ENCODE data around the gene DIS3L2.
"Not testable (repeated sequence)": the region's sequence is repeated elsewhere in the genome, so short reads cannot be mapped to it uniquely, and the experiment has no call there.

The DIS3L2 gene

GRCh38 chr2:231935815-231936214 lies 25.7 kb upstream of the DIS3L2 start:
- H3K36me3 ChIP-seq (ENCODE audit: control insufficient read depth in 5 of 5, insufficient read depth in 5 of 5, low read length in 5 of 5) = no peaks in the 10 kb centered on the region
- H3K4me1 ChIP-seq (ENCODE audit: control insufficient read depth in 5 of 5, insufficient read depth in 5 of 5, low read length in 5 of 5) = peaks cover 3 to 14% (median 9%) of the 10 kb centered on the region in 5 donors
- peaks cover 0 to 4% (median 3%) of the 10 kb centered on the region in 5 donors for H3K27me3 ChIP-seq (ENCODE audit: control insufficient read depth in 5 of 5, insufficient read depth in 4 of 5, low read length in 5 of 5)
- H3K9me3 ChIP-seq (ENCODE audit: control insufficient read depth in 5 of 5, low read length in 5 of 5) = no peaks in the 10 kb centered on the region
- H3K9ac ChIP-seq (ENCODE audit: low read length in 5 of 5) = no peak overlapping the region
- H3K27ac ChIP-seq (ENCODE audit: low read depth, low read length) = no peak overlapping the region
- no peak overlapping the region for H3K4me3 ChIP-seq (ENCODE audit: low read depth in 1 of 5, low read length in 5 of 5)

DNA sequence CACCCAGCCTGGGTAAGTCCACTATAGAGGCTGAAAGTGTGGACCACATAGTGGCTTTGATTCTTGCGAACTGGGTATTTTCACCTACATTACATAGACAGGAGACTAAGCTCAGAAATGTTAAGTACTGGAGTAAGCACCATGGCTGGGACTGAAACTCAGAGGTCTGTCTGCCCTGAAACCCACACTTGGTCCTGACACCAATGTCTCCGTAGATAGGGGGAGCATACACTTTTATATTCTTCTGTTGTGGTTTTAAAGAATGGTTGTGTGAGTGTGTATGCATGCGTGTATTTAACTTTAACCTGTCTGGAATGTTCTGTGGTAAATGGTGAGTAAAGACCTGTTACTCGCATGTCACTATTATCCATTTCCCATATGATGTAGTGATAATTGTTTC lies 25.0 kb upstream of the DIS3L2 start:
- Histone ChIP-seq H3K4me1 (ENCODE audit: control insufficient read depth in 5 of 5, insufficient read depth in 5 of 5, low read length in 5 of 5) (peaks cover 1 to 12% (median 5%) of the 10 kb centered on the region in 5 donors), H3K36me3 (ENCODE audit: control insufficient read depth in 5 of 5, insufficient read depth in 5 of 5, low read length in 5 of 5) (no peaks in the 10 kb centered on the region), H3K9ac (ENCODE audit: low read length in 5 of 5) (no peak overlapping the region), H3K27me3 (ENCODE audit: control insufficient read depth in 5 of 5, insufficient read depth in 4 of 5, low read length in 5 of 5) (peaks cover 0 to 4% (median 4%) of the 10 kb centered on the region in 5 donors), H3K9me3 (ENCODE audit: control insufficient read depth in 5 of 5, low read length in 5 of 5) (no peaks in the 10 kb centered on the region), H3K4me3 (ENCODE audit: low read depth in 1 of 5, low read length in 5 of 5) (no peak overlapping the region), H3K27ac (ENCODE audit: low read depth, low read length) (no peak overlapping the region)

DNA sequence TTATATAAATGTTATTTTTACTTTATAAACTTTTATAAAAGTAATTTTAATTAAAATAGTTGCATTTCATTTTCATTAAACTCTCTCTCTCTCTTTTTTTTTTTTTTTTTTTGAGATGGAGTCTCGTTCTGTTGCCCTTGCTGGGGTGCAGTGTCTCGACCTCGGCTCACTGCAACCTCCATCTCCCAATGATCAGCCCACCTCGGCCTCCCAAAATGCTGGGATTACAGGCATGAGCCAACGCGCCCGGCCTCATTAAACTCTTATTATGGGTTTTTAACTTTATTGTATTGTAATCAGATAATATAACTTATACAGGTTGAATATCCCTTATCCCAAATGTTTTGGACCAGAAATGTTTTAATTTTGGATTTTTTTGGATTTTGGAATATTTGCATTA lies 24.5 kb upstream of the DIS3L2 start:
- Histone ChIP-seq H3K9me3 (ENCODE audit: control insufficient read depth in 5 of 5, low read length in 5 of 5) (no peaks in the 10 kb centered on the region), H3K4me1 (ENCODE audit: control insufficient read depth in 5 of 5, insufficient read depth in 5 of 5, low read length in 5 of 5) (peaks cover 0 to 12% (median 5%) of the 10 kb centered on the region in 5 donors), H3K27me3 (ENCODE audit: control insufficient read depth in 5 of 5, insufficient read depth in 4 of 5, low read length in 5 of 5) (peaks cover 0 to 4% (median 4%) of the 10 kb centered on the region in 5 donors), H3K9ac (ENCODE audit: low read length in 5 of 5) (no peak overlapping the region), H3K36me3 (ENCODE audit: control insufficient read depth in 5 of 5, insufficient read depth in 5 of 5, low read length in 5 of 5) (no peaks in the 10 kb centered on the region), H3K4me3 (ENCODE audit: low read depth in 1 of 5, low read length in 5 of 5) (no peak overlapping the region), H3K27ac (ENCODE audit: low read depth, low read length) (no peak overlapping the region)

DNA sequence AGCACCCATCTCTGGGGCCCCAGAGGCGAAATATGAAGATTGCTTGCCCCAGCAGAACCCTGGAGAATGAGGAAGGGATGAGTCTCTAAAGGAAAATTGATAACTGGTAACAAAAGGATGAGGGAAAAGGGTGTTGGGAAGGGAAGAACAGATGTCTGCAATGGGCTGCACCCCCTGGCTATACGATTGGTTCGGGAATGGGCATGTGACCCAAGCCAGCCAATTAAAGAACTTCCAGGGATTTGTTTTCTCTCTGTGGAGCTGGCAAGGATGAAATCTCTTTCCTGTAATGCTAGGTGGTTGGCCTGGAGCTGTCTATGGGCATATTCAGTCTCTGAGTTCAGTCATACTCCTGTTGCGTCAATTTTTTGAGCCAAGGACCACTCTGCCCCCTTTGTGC lies 22.5 kb upstream of the DIS3L2 start:
- Histone ChIP-seq H3K36me3 (ENCODE audit: control insufficient read depth in 5 of 5, insufficient read depth in 5 of 5, low read length in 5 of 5) (no peaks in the 10 kb centered on the region), H3K27me3 (ENCODE audit: control insufficient read depth in 5 of 5, insufficient read depth in 4 of 5, low read length in 5 of 5) (peaks cover 0 to 4% (median 2%) of the 10 kb centered on the region in 5 donors), H3K27ac (ENCODE audit: low read depth, low read length) (no peak overlapping the region), H3K4me3 (ENCODE audit: low read depth in 1 of 5, low read length in 5 of 5) (no peak overlapping the region), H3K9me3 (ENCODE audit: control insufficient read depth in 5 of 5, low read length in 5 of 5) (no peaks in the 10 kb centered on the region), H3K4me1 (ENCODE audit: control insufficient read depth in 5 of 5, insufficient read depth in 5 of 5, low read length in 5 of 5) (peaks cover 0 to 9% (median 3%) of the 10 kb centered on the region in 5 donors), H3K9ac (ENCODE audit: low read length in 5 of 5) (no peak overlapping the region)

GRCh38 chr2:231940795-231941194 lies 20.7 kb upstream of the DIS3L2 start:
- Histone ChIP-seq H3K27me3 (ENCODE audit: control insufficient read depth in 5 of 5, insufficient read depth in 4 of 5, low read length in 5 of 5) (peaks cover 0 to 4% (median 2%) of the 10 kb centered on the region in 5 donors), H3K9me3 (ENCODE audit: control insufficient read depth in 5 of 5, low read length in 5 of 5) (no peaks in the 10 kb centered on the region), H3K4me1 (ENCODE audit: control insufficient read depth in 5 of 5, insufficient read depth in 5 of 5, low read length in 5 of 5) (peaks cover 0 to 7% (median 0%) of the 10 kb centered on the region in 5 donors)

DNA sequence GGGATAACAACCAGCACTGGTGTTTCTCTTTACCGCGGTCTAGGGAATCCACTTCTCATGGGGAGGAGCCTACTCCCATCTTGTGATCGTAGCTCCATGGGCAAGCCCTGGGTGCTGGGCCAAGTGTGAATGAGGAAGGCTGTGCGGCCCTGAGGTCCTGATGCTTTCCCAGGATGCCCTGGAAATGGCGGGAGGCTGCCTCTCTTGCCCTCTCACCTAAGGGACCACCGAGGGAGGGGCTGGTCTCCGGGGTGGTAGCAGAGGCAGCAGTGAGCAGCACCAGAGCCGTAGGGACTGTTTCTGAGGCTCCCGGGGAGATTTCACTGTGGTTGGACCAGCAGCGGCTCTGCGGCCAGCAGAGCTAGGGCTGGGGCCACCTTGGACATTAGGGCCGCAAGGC lies 19.8 kb upstream of the DIS3L2 start:
- Histone ChIP-seq H3K4me1 (ENCODE audit: control insufficient read depth in 5 of 5, insufficient read depth in 5 of 5, low read length in 5 of 5) (peaks cover 0 to 7% (median 0%) of the 10 kb centered on the region in 5 donors), H3K9ac (ENCODE audit: low read length in 5 of 5) (no peak overlapping the region), H3K4me3 (ENCODE audit: low read depth in 1 of 5, low read length in 5 of 5) (no peak overlapping the region)

More at GRCh38 chr2:231940795-231941194, 20.7 kb upstream of the DIS3L2 start:
- Histone ChIP-seq H3K4me3 (ENCODE audit: low read depth in 1 of 5, low read length in 5 of 5) (no peak overlapping the region), H3K27ac (ENCODE audit: low read depth, low read length) (no peak overlapping the region), H3K36me3 (ENCODE audit: control insufficient read depth in 5 of 5, insufficient read depth in 5 of 5, low read length in 5 of 5) (no peaks in the 10 kb centered on the region), H3K9ac (ENCODE audit: low read length in 5 of 5) (no peak overlapping the region)

GRCh38 chr2:231942180-231942579 lies 19.3 kb upstream of the DIS3L2 start:
- H3K36me3 ChIP-seq (ENCODE audit: control insufficient read depth in 5 of 5, insufficient read depth in 5 of 5, low read length in 5 of 5) = no peaks in the 10 kb centered on the region
- peaks cover 0 to 7% (median 0%) of the 10 kb centered on the region in 5 donors for H3K4me1 ChIP-seq (ENCODE audit: control insufficient read depth in 5 of 5, insufficient read depth in 5 of 5, low read length in 5 of 5)
- no peaks in the 10 kb centered on the region for H3K9me3 ChIP-seq (ENCODE audit: control insufficient read depth in 5 of 5, low read length in 5 of 5)
- H3K27me3 ChIP-seq (ENCODE audit: control insufficient read depth in 5 of 5, insufficient read depth in 4 of 5, low read length in 5 of 5) = peaks cover 0 to 4% (median 2%) of the 10 kb centered on the region in 5 donors
- H3K4me3 ChIP-seq (ENCODE audit: low read depth in 1 of 5, low read length in 5 of 5) = no peak overlapping the region
- no peak overlapping the region for H3K9ac ChIP-seq (ENCODE audit: low read length in 5 of 5)
- no peak overlapping the region for H3K27ac ChIP-seq (ENCODE audit: low read depth, low read length)

More for the DNA sequence above, 19.8 kb upstream of the DIS3L2 start:
- Histone ChIP-seq H3K36me3 (ENCODE audit: control insufficient read depth in 5 of 5, insufficient read depth in 5 of 5, low read length in 5 of 5) (no peaks in the 10 kb centered on the region), H3K27me3 (ENCODE audit: control insufficient read depth in 5 of 5, insufficient read depth in 4 of 5, low read length in 5 of 5) (peaks cover 0 to 4% (median 2%) of the 10 kb centered on the region in 5 donors), H3K9me3 (ENCODE audit: control insufficient read depth in 5 of 5, low read length in 5 of 5) (no peaks in the 10 kb centered on the region), H3K27ac (ENCODE audit: low read depth, low read length) (no peak overlapping the region)

GRCh38 chr2:231946241-231946814 lies 15.2 kb upstream of the DIS3L2 start:
- Histone ChIP-seq H3K27me3 (ENCODE audit: control insufficient read depth in 5 of 5, insufficient read depth in 4 of 5, low read length in 5 of 5) (peaks cover 0 to 3% (median 0%) of the 10 kb centered on the region in 5 donors), H3K9ac (ENCODE audit: low read length in 5 of 5) (no peak overlapping the region), H3K4me1 (ENCODE audit: control insufficient read depth in 5 of 5, insufficient read depth in 5 of 5, low read length in 5 of 5) (no peaks in the 10 kb centered on the region)

DNA sequence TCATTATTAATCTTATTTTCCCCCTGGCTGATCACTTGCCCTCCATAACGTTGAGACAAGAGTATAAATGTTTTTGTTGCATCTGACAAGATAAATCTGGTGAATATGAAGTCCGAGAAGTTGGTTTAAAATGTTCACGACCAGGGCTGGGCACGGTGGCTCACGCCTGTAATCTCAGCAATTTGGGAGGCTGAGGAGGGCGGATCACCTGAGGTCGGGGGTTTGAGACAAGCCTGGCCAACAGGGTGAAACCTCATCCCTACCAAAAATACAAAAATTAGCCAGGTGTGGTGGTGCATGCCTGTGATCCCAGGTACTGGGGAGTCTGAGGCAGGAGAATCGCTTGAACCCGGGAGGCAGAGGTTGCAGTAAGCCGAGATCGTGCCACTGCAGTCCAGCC lies 14.4 kb upstream of the DIS3L2 start:
- not testable (repeated sequence) for H3K27me3 ChIP-seq (ENCODE audit: control insufficient read depth in 5 of 5, insufficient read depth in 4 of 5, low read length in 5 of 5); H3K4me1 ChIP-seq (ENCODE audit: control insufficient read depth in 5 of 5, insufficient read depth in 5 of 5, low read length in 5 of 5); H3K4me3 ChIP-seq (ENCODE audit: low read depth in 1 of 5, low read length in 5 of 5); H3K9ac ChIP-seq (ENCODE audit: low read length in 5 of 5); H3K36me3 ChIP-seq (ENCODE audit: control insufficient read depth in 5 of 5, insufficient read depth in 5 of 5, low read length in 5 of 5); H3K27ac ChIP-seq (ENCODE audit: low read depth, low read length); H3K9me3 ChIP-seq (ENCODE audit: control insufficient read depth in 5 of 5, low read length in 5 of 5)

More at GRCh38 chr2:231946241-231946814, 15.2 kb upstream of the DIS3L2 start:
- Histone ChIP-seq H3K27ac (ENCODE audit: low read depth, low read length) (no peak overlapping the region), H3K4me3 (ENCODE audit: low read depth in 1 of 5, low read length in 5 of 5) (no peak overlapping the region), H3K9me3 (ENCODE audit: control insufficient read depth in 5 of 5, low read length in 5 of 5) (peaks cover 0 to 2% (median 0%) of the 10 kb centered on the region in 5 donors), H3K36me3 (ENCODE audit: control insufficient read depth in 5 of 5, insufficient read depth in 5 of 5, low read length in 5 of 5) (no peaks in the 10 kb centered on the region)

DNA sequence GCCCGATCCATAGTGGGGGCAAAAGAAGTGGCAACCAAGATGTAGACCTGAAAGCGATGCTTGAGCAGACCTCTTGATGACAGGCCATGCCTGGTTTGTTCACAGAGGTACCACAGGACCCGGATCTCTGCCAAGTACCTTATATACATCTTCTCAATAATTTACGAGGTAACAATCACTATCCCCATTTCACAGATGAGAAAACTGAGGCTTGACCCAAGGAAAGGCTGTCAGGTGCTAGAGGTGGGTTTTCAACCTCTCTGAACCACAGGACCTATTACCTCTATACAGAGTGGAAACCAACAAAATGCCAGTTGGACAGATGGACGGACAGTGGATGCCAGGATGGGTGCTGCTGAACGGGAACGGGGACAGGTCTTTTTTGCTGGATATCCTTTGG lies 13.8 kb upstream of the DIS3L2 start:
- H3K27ac ChIP-seq (ENCODE audit: low read depth, low read length) = no peak overlapping the region

More for the DNA sequence above, 13.8 kb upstream of the DIS3L2 start:
- no peak overlapping the region for H3K4me3 ChIP-seq (ENCODE audit: low read depth in 1 of 5, low read length in 5 of 5)
- H3K9ac ChIP-seq (ENCODE audit: low read length in 5 of 5) = no peak overlapping the region
- H3K9me3 ChIP-seq (ENCODE audit: control insufficient read depth in 5 of 5, low read length in 5 of 5) = peaks cover 0 to 6% (median 0%) of the 10 kb centered on the region in 5 donors
- H3K36me3 ChIP-seq (ENCODE audit: control insufficient read depth in 5 of 5, insufficient read depth in 5 of 5, low read length in 5 of 5) = no peaks in the 10 kb centered on the region
- H3K4me1 ChIP-seq (ENCODE audit: control insufficient read depth in 5 of 5, insufficient read depth in 5 of 5, low read length in 5 of 5) = no peaks in the 10 kb centered on the region
- no peaks in the 10 kb centered on the region for H3K27me3 ChIP-seq (ENCODE audit: control insufficient read depth in 5 of 5, insufficient read depth in 4 of 5, low read length in 5 of 5)

All from subcutaneous abdominal adipose tissue (tissue), 5 donors.